NCI-H1417 treated with DMSO at 0.1 percent for 48 hours (cell line): Measurements from ENCODE around the gene CETP.
"Not testable (repeated sequence)": the region's sequence is repeated elsewhere in the genome, so short reads cannot be mapped to it uniquely, and the experiment has no call there.

ENCODE experiments used
- DNase-seq: peaks from one replicate; lab custom pipeline; 2025; lab: John Stamatoyannopoulos, UW

CETP gene

GRCh38 chr16:56956076-56956475 is 5.7 kb upstream of the CETP start:
- DNase-seq, result no peak

GRCh38 chr16:56956756-56957155 is 5.0 kb upstream of the CETP start:
- DNase-seq, result no peak

GRCh38 chr16:56960681-56961281 is 969 bp upstream of the CETP start:
- DNase-seq, result no peak

- no peak for DNase-seq
These were observed 364 bp upstream of the CETP start for GRCh38 chr16:56961386-56961785.

- DNase-seq, result no peak
These were observed 2.7 kb downstream of the CETP start for GRCh38 chr16:56964243-56965148.

GRCh38 chr16:56965149-56966092 is 3.7 kb downstream of the CETP start:
- DNase-seq, result no peak

- DNase-seq, result no peak
These were observed 4.3 kb downstream of the CETP start for GRCh38 chr16:56966093-56966475.

- DNase-seq, result no peak
These were observed 6.0 kb downstream of the CETP start for GRCh38 chr16:56967733-56968132.

GRCh38 chr16:56969769-56970168 is 8.0 kb downstream of the CETP start:
- no peak for DNase-seq

- no peak for DNase-seq
These were observed 9.4 kb downstream of the CETP start for GRCh38 chr16:56970934-56971767.

- DNase-seq, result no peak
These were observed 10.0 kb downstream of the CETP start for GRCh38 chr16:56971768-56972043.

- no peak for DNase-seq
These were observed 10.9 kb downstream of the CETP start for GRCh38 chr16:56972403-56973293.

GRCh38 chr16:56973294-56973689 is 11.5 kb downstream of the CETP start:
- DNase-seq, result no peak

- DNase-seq, result not testable (repeated sequence)
These were observed 12.1 kb downstream of the CETP start for GRCh38 chr16:56973899-56974298.

GRCh38 chr16:56974549-56975300 is 13.0 kb downstream of the CETP start:
- no peak for DNase-seq

- no peak for DNase-seq
These were observed 14.0 kb downstream of the CETP start for GRCh38 chr16:56975714-56976113.

- no peak for DNase-seq
These were observed 15.5 kb downstream of the CETP start for GRCh38 chr16:56977216-56977615.

- DNase-seq, result no peak
These were observed 16.2 kb downstream of the CETP start for GRCh38 chr16:56977823-56978430.

GRCh38 chr16:56980201-56980535 is 18.4 kb downstream of the CETP start:
- DNase-seq, result no peak
